Peyer's patch (tissue), 4 donors: ENCODE measurements around the gene SEMA5B.

ENCODE experiments used
- POLR2A ChIP-seq, 2 donors: fragments of 450-650 bp; IDR thresholded peaks; one replicate each; pipeline ENCODE4 v1.5.1; 2017; ENCODE audit warnings: antibody characterized with exemption in 2 of 2, mild to moderate bottlenecking in 2 of 2, moderate library complexity in 2 of 2
- TF ChIP-seq, protein P1 (sequence below), 6 experiments: fragments of 450-650 bp in 4 of 6; fragments of 200-600 bp in 2 of 6; sonication (generic) in 1 of 6; IDR thresholded peaks; one replicate each; pipeline ENCODE4 v1.5.1; 2017 to 2019; ENCODE audit warnings: antibody characterized with exemption in 6 of 6, mild to moderate bottlenecking in 3 of 6, moderate library complexity in 1 of 6

DNA sequence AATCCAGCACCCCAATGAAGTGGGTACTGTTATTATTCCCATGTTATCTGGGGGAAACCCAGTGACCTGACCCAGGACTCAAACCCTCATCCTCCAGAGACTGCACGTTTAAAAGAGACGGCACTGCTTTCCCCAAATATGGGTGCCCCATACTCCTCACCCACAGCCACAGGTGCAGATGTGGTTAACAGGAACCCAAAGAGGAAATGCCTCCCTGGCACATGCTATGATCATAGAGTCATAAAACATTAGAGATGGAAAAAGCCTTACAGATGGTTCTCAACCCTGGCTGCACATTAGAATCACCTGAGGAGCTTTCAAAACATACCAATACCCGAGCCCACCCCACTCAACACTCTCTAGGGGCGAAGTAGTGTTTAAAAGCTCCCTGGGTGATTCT is 111.5 kb downstream of the SEMA5B start:
- TF ChIP-seq, protein P1, sequence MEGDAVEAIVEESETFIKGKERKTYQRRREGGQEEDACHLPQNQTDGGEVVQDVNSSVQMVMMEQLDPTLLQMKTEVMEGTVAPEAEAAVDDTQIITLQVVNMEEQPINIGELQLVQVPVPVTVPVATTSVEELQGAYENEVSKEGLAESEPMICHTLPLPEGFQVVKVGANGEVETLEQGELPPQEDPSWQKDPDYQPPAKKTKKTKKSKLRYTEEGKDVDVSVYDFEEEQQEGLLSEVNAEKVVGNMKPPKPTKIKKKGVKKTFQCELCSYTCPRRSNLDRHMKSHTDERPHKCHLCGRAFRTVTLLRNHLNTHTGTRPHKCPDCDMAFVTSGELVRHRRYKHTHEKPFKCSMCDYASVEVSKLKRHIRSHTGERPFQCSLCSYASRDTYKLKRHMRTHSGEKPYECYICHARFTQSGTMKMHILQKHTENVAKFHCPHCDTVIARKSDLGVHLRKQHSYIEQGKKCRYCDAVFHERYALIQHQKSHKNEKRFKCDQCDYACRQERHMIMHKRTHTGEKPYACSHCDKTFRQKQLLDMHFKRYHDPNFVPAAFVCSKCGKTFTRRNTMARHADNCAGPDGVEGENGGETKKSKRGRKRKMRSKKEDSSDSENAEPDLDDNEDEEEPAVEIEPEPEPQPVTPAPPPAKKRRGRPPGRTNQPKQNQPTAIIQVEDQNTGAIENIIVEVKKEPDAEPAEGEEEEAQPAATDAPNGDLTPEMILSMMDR (IDR thresholded peaks at IDR 0.05) = no peak
- no peak for TF ChIP-seq POLR2A (IDR thresholded peaks at IDR 0.05)
